G401 (cell line): Measurements from ENCODE around the gene SP110. TPM values are rescaled to one million over a fixed set of nuclear protein-coding genes. Genes with fewer than 3 reads are reported as not detected.
"Not testable (repeated sequence)": the region's sequence is repeated elsewhere in the genome, so short reads cannot be mapped to it uniquely, and the experiment has no call there.

Experiments used
- DNase-seq: peaks from one replicate; pipeline ENCODE4 v3.0.0-alpha.2; 2015; ENCODE audit warnings: low spot score
- in situ Hi-C: cut with HindIII; loops from 2 replicates; pipeline ENCODE4 v1.10.0; 2016; ENCODE audit warnings: low sequenced_read_pairs, mixed read lengths
- total RNA-seq: library from RNA; depleted of rRNA; stranded (reverse); fragments of >200 nt; shearing (Covaris generic); gene quantifications from 2 replicates; pipeline ENCODE4 v1.2.3, GENCODE V29; 2014

The SP110 gene
- total RNA-seq, 1 experiment from 2014 or later, result 11.7 TPM

GRCh38 chr2:230227216-230227615, 7.4 kb upstream of the SP110 start:
- in situ Hi-C loops, result no loop called here
- no peak for DNase-seq

GRCh38 chr2:230226051-230226551, 6.3 kb upstream of the SP110 start:
- in situ Hi-C loops, result no loop called here
- no peak for DNase-seq

GRCh38 chr2:230225486-230225885, 5.7 kb upstream of the SP110 start, which contains the start of gene SP140:
TSS of gene SP140 (plus strand) at chr2:230225736. CDS start at chr2:230225845, 109 bp downstream.
- in situ Hi-C loops, result no loop called here
- no peak for DNase-seq

GRCh38 chr2:230224458-230224857, 4.7 kb upstream of the SP110 start:
- in situ Hi-C loops, result no loop called here

GRCh38 chr2:230222829-230223228, 3.0 kb upstream of the SP110 start:
- DNase-seq, in situ Hi-C loops: not testable (repeated sequence)

More at GRCh38 chr2:230224458-230224857, 4.7 kb upstream of the SP110 start:
- DNase-seq, result no peak

GRCh38 chr2:230221493-230221892, 1.7 kb upstream of the SP110 start:
- in situ Hi-C loops, result no loop called here

GRCh38 chr2:230220347-230220969, 674 bp upstream of the SP110 start:
- in situ Hi-C loops, result no loop called here
- DNase-seq, result no peak

More at GRCh38 chr2:230221493-230221892, 1.7 kb upstream of the SP110 start:
- no peak for DNase-seq

GRCh38 chr2:230218421-230218820, 1.4 kb downstream of the SP110 start:
- no peak for DNase-seq
- in situ Hi-C loops, result no loop called here

- in situ Hi-C loops, result no loop called here
- no peak for DNase-seq
These were observed 2.4 kb downstream of the SP110 start for GRCh38 chr2:230217424-230217823.

- in situ Hi-C loops, result no loop called here
These were observed 3.3 kb downstream of the SP110 start for GRCh38 chr2:230216489-230216888.

GRCh38 chr2:230209422-230210051, 10.2 kb downstream of the SP110 start:
- no peak for DNase-seq
- in situ Hi-C loops, result no loop called here

More at GRCh38 chr2:230216489-230216888, 3.3 kb downstream of the SP110 start:
- DNase-seq, result no peak

GRCh38 chr2:230208576-230208975, 11.2 kb downstream of the SP110 start:
- DNase-seq, result no peak
- in situ Hi-C loops, result no loop called here

GRCh38 chr2:230205721-230206120, 14.1 kb downstream of the SP110 start:
- in situ Hi-C loops, result no loop called here
- no peak for DNase-seq

- no peak for DNase-seq
- in situ Hi-C loops, result no loop called here
These were observed 14.8 kb downstream of the SP110 start for GRCh38 chr2:230205034-230205433.

GRCh38 chr2:230203110-230203676, 16.6 kb downstream of the SP110 start:
- no peak for DNase-seq
- in situ Hi-C loops, result no loop called here

- in situ Hi-C loops, result no loop called here
- no peak for DNase-seq
These were observed 17.2 kb downstream of the SP110 start for GRCh38 chr2:230202430-230203109.

- in situ Hi-C loops, result no loop called here
- no peak for DNase-seq
These were observed 34.8 kb downstream of the SP110 start for GRCh38 chr2:230184727-230185578.

GRCh38 chr2:230181195-230181594, 38.6 kb downstream of the SP110 start:
- in situ Hi-C loops, result no loop called here
- no peak for DNase-seq

- DNase-seq, result no peak
- in situ Hi-C loops, result no loop called here
These were observed 39.9 kb downstream of the SP110 start for GRCh38 chr2:230179907-230180306.
